MCF 10A (cell line): Measurements from ENCODE around the gene ZMYND8. TPM values are rescaled to one million over a fixed set of nuclear protein-coding genes. Genes with fewer than 3 reads are reported as not detected.

Source experiments
- BruUV-seq: library from RNA; stranded (reverse); fragments of 400-500 nt; replicated peaks from 2 replicates; lab custom pipeline; 2021; lab: Mats Ljungman, UMichigan
- CTCF ChIA-PET: fragments of 300-600 bp; sonication (Branson Sonifier 250); formaldehyde crosslinking; extraction: SDS; loops from one replicate; lab custom pipeline; 2021; ENCODE audit warnings: antibody characterized with exemption, inconsistent platforms; lab: Yijun Ruan, JAX
- POLR2A ChIA-PET: fragments of 300-600, 350-650 bp; sonication (Branson Sonifier 250); formaldehyde crosslinking; extraction: SDS; loops from one replicate; lab custom pipeline; 2020; ENCODE audit warnings: antibody characterized with exemption, inconsistent platforms; lab: Yijun Ruan, JAX
- DNase-seq: peaks from one replicate; pipeline ENCODE4 v3.0.0-alpha.2; 2018; ENCODE audit not compliant: unreplicated experiment
- H3K27ac Mint-ChIP-seq: one replicate; pipeline ENCODE4 v1.8.0; 2022; ENCODE audit warnings: mild to moderate bottlenecking, low read depth, mixed read lengths; ENCODE audit not compliant: unreplicated experiment
- H3K27me3 Mint-ChIP-seq: one replicate; pipeline ENCODE4 v1.8.0; 2022; ENCODE audit warnings: mixed read lengths; ENCODE audit not compliant: insufficient read depth, unreplicated experiment
- H3K36me3 Mint-ChIP-seq: one replicate; pipeline ENCODE4 v1.8.0; 2022; ENCODE audit warnings: mild to moderate bottlenecking, moderate library complexity, mixed read lengths; ENCODE audit not compliant: insufficient read depth, unreplicated experiment
- H3K4me1 Mint-ChIP-seq: one replicate; pipeline ENCODE4 v1.8.0; 2022; ENCODE audit warnings: mixed read lengths; ENCODE audit not compliant: insufficient read depth, unreplicated experiment
- H3K4me3 Mint-ChIP-seq: one replicate; pipeline ENCODE4 v1.8.0; 2022; ENCODE audit warnings: mild to moderate bottlenecking, moderate library complexity, mixed read lengths; ENCODE audit not compliant: unreplicated experiment
- H3K9me3 Mint-ChIP-seq: one replicate; pipeline ENCODE4 v1.8.0; 2022; ENCODE audit warnings: mixed read lengths; ENCODE audit not compliant: unreplicated experiment
- intact Hi-C: fragments of 100-400 bp; cut with micrococcal nuclease; formaldehyde crosslinking; loops from 2 replicates; pipeline ENCODE4 v1.14.1; 2022
- total RNA-seq: library from RNA; stranded (reverse); gene quantifications from 2 replicates; pipeline ENCODE4 v1.2.3, GENCODE V29; 2022
- TF ChIP-seq, protein P1 (sequence below): fragments of 200-600 bp; IDR thresholded peaks from one replicate; pipeline ENCODE4 v1.8.0; 2022; ENCODE audit warnings: antibody characterized with exemption, mild to moderate bottlenecking; ENCODE audit not compliant: unreplicated experiment

Gene ZMYND8
- total RNA-seq, 1 experiment from 2014 or later = 127 TPM

- ChIA-PET CTCF (no interaction called here), POLR2A (interaction anchor here (0.6 kb wide), 1 partner anchor 9 kb away, joined by 3 read pairs; no protein-coding TSS in a partner anchor)
- Mint-ChIP-seq H3K9me3 (no peaks in the 10 kb centered on the region), H3K36me3 (peaks cover 100% of the 10 kb centered on the region), H3K4me3 (no peak overlapping the region), H3K27me3 (no peaks in the 10 kb centered on the region), H3K27ac (no peak overlapping the region), H3K4me1 (peaks cover 5% of the 10 kb centered on the region)
- intact Hi-C loops = no loop called here
- no peak for DNase-seq
- no TSS peak for BruUV-seq
- TF ChIP-seq, protein P1, sequence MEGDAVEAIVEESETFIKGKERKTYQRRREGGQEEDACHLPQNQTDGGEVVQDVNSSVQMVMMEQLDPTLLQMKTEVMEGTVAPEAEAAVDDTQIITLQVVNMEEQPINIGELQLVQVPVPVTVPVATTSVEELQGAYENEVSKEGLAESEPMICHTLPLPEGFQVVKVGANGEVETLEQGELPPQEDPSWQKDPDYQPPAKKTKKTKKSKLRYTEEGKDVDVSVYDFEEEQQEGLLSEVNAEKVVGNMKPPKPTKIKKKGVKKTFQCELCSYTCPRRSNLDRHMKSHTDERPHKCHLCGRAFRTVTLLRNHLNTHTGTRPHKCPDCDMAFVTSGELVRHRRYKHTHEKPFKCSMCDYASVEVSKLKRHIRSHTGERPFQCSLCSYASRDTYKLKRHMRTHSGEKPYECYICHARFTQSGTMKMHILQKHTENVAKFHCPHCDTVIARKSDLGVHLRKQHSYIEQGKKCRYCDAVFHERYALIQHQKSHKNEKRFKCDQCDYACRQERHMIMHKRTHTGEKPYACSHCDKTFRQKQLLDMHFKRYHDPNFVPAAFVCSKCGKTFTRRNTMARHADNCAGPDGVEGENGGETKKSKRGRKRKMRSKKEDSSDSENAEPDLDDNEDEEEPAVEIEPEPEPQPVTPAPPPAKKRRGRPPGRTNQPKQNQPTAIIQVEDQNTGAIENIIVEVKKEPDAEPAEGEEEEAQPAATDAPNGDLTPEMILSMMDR = no peak
Measured at GRCh38 chr20:47239719-47240067, 116.8 kb downstream of the ZMYND8 start.

DNA sequence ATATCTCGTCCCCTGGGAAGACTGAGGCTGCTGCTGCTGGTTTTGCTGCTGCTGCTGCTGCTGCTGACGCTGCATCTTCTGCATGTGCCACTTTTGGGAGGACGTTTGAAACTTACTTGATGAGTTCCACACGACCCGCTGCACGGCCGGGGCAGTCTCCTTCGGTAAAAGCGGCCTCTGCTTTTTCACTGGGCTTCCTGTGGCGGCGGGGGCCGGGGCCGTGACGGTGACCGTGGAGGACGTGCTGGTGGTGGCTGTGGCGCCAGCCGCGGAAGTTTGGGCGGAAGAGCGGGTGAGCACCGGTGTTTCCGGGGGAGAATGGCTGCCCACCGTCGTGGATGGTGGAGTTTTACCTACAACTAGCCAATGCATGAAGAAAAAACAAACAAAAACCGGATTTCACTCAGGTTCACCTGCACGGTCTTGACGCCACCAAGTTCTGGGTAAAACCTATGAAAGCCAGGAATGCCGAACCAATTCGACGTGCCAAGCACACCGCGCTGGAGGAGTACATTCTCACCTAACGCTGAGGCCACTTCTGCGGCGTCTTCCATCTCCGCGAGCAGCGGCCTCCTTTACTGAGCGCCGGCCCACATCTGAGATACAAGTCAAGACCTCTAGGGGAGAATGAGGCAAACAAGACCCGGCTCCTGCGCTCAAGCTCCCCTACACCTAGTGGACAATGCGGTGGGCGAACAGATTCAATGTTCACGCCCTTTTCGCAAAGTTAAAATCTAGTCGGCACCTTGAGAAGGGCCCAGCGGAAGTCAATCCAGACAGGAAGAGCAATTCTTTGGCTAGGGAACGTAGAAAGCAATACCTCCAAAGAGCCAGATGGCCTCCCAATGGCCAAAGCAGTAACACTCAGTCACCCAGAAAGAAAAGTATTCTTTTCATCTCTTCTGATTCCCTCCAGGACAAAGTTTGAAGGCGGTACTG is 117.5 kb downstream of the ZMYND8 start:
- no peak for DNase-seq
- no peaks in the 10 kb centered on the region for H3K9me3 Mint-ChIP-seq
- H3K4me3 Mint-ChIP-seq = no peak overlapping the region
- no peaks in the 10 kb centered on the region for H3K27me3 Mint-ChIP-seq
- TF ChIP-seq, protein P1 = no peak
- ChIA-PET POLR2A (interaction anchor here (0.6 kb wide), 2 partner anchors 10 to 329 kb away, joined by 3 read pairs; no protein-coding TSS in a partner anchor), CTCF (no interaction called here)
- no TSS peak for BruUV-seq
- peaks cover 100% of the 10 kb centered on the region for H3K36me3 Mint-ChIP-seq
- H3K27ac Mint-ChIP-seq = no peak overlapping the region
- peaks cover 5% of the 10 kb centered on the region for H3K4me1 Mint-ChIP-seq
- intact Hi-C loops = no loop called here

- Mint-ChIP-seq H3K4me1 (peaks cover 5% of the 10 kb centered on the region), H3K27ac (peak overlapping the region; percentile 39), H3K27me3 (no peaks in the 10 kb centered on the region), H3K36me3 (peaks cover 100% of the 10 kb centered on the region), H3K4me3 (no peak overlapping the region), H3K9me3 (no peaks in the 10 kb centered on the region)
- CTCF ChIA-PET = no interaction called here
- DNase-seq = no peak
- no TSS peak for BruUV-seq
- POLR2A ChIA-PET = no interaction called here
- intact Hi-C loops = no loop called here
- TF ChIP-seq, protein P1 = no peak
Measured at GRCh38 chr20:47237715-47238114, 118.8 kb downstream of the ZMYND8 start.

GRCh38 chr20:47236639-47236900 is 119.9 kb downstream of the ZMYND8 start:
- H3K27ac Mint-ChIP-seq = peak overlapping the region; percentile 51
- no peaks in the 10 kb centered on the region for H3K27me3 Mint-ChIP-seq
- POLR2A ChIA-PET = interaction anchor here (0.7 to 2.0 kb wide), 5 partner anchors 9 to 148 kb away, joined by 3 to 5 read pairs (median 3); partner anchors contain the start of gene ZMYND8
- H3K4me1 Mint-ChIP-seq = peaks cover 5% of the 10 kb centered on the region
- H3K9me3 Mint-ChIP-seq = no peaks in the 10 kb centered on the region
- intact Hi-C loops = no loop called here
- no peak for DNase-seq
- TF ChIP-seq, protein P1 = no peak
- no TSS peak for BruUV-seq
- H3K4me3 Mint-ChIP-seq = no peak overlapping the region
- peaks cover 100% of the 10 kb centered on the region for H3K36me3 Mint-ChIP-seq
- CTCF ChIA-PET = interaction anchor here (0.6 to 1.3 kb wide), 10 partner anchors 8 to 462 kb away, joined by 3 to 6 read pairs (median 3); no protein-coding TSS in a partner anchor
